GM21576 (cell line): ENCODE measurements around the gene SH3BP5.

Experiments used
- ATAC-seq: cut with Tn5 transposase; IDR thresholded peaks from one replicate; pipeline ENCODE4 v1.9.1; 2021; ENCODE audit warnings: mild to moderate bottlenecking, moderate library complexity; ENCODE audit not compliant: unreplicated experiment

The SH3BP5 gene

DNA sequence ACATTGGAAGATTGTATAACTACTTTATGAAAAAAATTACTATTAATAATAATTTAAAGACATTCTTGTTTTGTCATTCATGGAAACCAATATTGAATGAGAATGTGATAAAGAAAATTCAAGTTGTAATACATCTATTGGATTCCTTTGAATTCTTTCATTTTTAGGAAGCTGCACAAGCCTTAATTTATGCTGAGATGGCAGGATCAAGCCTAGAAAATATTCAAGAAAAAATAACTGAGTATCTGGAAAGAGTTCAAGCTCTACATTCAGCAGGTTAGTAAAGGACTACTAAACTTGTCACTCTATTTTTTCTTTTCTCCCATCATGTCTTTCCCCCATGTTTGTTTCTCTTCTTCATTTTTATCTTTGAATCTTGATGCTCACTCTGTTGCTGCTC, 120.4 kb downstream of the SH3BP5 start:
- no peak for ATAC-seq

DNA sequence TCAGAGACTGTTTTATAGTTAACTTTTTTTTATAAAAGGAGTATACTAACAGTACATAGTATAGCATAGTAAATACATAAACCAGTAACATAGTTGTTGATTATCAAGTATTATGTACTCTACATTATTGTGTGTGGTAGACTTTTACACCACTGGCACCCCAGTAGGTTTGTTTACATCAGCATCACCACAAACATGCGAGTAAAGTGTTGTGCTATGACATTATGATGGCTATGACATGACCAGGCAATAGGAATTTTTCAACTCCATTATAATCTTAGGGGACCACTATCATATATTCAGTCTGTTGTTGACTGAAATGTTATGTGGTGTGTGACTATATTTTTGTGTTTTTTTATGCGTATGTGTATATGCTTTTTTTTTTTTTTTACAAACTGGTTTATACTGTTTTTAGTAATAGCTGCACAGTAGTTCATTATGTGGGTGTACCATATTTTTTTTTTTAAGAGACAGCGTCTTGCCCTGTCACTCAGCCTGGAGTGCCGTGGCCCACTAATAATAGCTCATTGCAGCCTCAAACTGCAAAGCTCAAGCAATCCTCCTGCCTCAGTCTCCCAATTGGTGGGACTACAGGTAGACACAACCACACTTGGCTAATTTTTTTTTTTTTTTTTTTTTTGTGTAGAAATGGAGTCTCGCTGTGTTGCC, 124.4 kb downstream of the SH3BP5 start:
- ATAC-seq, result no peak

DNA sequence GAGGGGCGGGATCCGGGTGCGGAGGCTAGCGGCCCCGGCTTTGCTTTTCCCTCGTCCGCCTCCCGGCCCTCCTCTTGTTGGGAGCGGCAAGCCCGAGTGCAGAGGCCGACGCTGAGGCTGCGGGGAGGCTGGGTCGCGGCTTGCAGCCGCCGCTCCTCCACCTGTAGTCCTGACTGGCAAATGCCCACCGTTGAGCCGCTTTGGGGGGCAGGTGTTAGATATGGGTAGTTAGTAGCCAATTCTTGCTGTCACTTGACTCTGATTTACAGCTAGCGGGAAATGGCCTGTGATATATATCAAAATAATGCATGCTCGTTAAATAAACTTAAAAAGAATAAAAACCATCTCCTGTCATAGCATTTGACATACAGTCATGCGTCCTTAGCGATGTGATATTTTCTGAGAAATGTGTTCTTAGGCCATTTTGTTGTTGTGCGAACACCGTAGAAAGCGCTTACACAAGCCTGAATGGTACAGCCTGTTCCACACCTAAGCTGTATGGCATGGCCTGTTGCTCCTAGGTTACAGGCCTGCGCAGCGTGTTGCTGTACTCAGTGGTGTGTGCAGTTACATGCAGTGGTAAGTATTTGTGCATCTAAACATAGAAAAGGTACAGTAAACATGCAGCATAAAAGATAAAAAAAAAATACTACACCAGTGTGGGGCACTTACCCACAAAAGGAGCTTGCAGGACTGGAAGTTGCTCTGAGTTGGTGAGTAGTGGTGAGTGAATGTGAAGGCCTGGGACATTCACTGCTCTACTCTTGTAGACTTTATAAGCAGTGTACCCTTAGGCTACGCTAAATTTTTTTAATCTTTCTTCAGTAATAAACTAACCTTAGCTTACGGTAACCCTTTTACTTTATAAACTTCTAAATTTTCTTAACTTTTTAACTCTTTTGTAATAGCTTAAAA, 125.5 kb downstream of the SH3BP5 start:
- peak; percentile 36 for ATAC-seq

DNA sequence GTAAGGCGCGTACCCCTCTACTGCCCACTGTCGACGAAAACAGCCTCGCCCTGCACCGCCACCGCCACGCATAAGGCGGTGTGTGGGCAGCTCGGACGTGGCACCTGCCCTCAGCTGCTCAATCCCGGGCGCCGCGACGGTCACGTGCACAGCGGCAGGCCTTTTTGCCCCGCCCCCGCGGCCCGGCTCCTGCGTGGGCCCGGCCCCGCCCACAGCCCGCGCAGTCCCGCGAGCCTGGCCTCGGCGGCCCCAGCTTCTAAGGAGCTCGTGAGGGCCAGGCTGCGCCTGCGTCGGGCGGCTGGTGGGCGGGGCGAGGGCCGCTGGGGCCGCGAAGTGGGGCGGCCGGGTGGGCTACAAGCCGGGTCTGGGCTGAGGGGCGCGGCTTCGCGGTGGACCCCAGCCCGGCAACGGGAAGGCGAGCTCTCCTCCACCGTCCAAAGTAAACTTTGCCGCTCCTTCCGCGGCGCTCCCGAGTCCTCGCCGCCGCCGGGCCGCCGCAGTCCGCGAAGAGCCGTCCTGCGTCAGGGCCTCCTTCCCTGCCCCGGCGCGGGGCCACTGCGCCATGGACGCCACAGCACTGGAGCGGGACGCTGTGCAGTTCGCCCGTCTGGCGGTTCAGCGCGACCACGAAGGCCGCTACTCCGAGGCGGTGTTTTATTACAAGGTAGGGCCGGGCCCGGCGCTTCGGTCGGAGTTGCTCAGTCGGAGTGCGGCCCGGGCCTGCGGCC, 126.3 kb downstream of the SH3BP5 start, which contains the start of gene CAPN7:
Gene CAPN7, plus strand, starts transcription at position 313 of the 728 bp plus-strand sequence. Its CDS starts 250 bp downstream, at position 563.
- ATAC-seq, result peak; percentile 80

DNA sequence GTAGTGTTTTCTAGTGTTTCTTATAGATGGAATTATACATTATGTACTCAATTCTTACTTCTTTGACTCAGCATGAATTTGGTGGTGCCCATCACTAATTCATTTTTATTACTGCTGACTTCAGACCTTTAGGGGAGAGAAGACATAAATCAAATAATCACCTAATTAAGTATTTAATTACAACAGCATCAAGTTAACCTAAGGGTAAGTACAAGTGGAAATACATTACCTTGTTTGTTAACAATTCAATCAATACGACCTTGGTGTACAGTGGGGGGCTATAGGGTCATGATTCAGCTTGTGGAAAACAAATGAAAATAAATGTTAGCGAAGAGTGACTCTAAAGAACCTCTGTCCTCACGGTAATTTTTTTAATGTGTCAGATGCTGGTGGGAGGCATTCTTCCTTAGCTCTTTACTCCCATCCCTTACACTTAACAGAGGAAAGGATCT, 126.9 kb downstream of the SH3BP5 start:
- ATAC-seq, result no peak
